KMS-11 (cell line): ENCODE measurements around the gene CKB.
"Not testable (repeated sequence)": the region's sequence is repeated elsewhere in the genome, so short reads cannot be mapped to it uniquely, and the experiment has no call there.

Experiments used
- H2AFZ ChIP-seq: fragments of 200-600 bp; sonication (generic); 2 replicates; pipeline ENCODE4 v1.6.1; 2016; ENCODE audit warnings: antibody characterized with exemption, mixed run types, low read depth
- H3K27ac ChIP-seq: fragments of 200-600 bp; sonication (generic); 2 replicates; pipeline ENCODE4 v1.6.1; 2016; ENCODE audit warnings: mild to moderate bottlenecking, mixed run types
- H3K27me3 ChIP-seq: fragments of 200-600 bp; sonication (generic); 2 replicates; pipeline ENCODE4 v1.6.1; 2017; ENCODE audit warnings: mild to moderate bottlenecking, low read depth, mixed run types, moderate library complexity; ENCODE audit not compliant: insufficient read depth
- H3K36me3 ChIP-seq: fragments of 200-600 bp; sonication (generic); 2 replicates; pipeline ENCODE4 v1.6.1; 2017; ENCODE audit warnings: mild to moderate bottlenecking, mixed run types; ENCODE audit not compliant: insufficient read depth
- H3K4me1 ChIP-seq: fragments of 200-600 bp; sonication (generic); 2 replicates; pipeline ENCODE4 v1.6.1; 2016; ENCODE audit warnings: mild to moderate bottlenecking, low read depth, mixed run types; ENCODE audit not compliant: poor library complexity, severe bottlenecking
- H3K4me2 ChIP-seq: fragments of 200-600 bp; sonication (generic); 2 replicates; pipeline ENCODE4 v1.7.0; 2016; ENCODE audit warnings: mild to moderate bottlenecking, mixed run types
- H3K4me3 ChIP-seq: fragments of 200-600 bp; sonication (generic); IDR thresholded peaks from 2 replicates; pipeline ENCODE4 v1.6.1; 2017; ENCODE audit warnings: low read depth, low read length, mixed read lengths; ENCODE audit not compliant: insufficient read depth
- H3K79me2 ChIP-seq: fragments of 200-600 bp; sonication (generic); 2 replicates; pipeline ENCODE4 v1.6.1; 2016; ENCODE audit warnings: low read depth, mixed run types; ENCODE audit not compliant: insufficient read depth
- H3K9ac ChIP-seq: fragments of 200-600 bp; sonication (generic); 2 replicates; pipeline ENCODE4 v1.6.1; 2016; ENCODE audit warnings: mild to moderate bottlenecking, mixed run types
- H4K20me1 ChIP-seq: fragments of 200-600 bp; sonication (generic); 2 replicates; pipeline ENCODE4 v1.6.1; 2016; ENCODE audit warnings: mild to moderate bottlenecking, mixed run types; ENCODE audit not compliant: insufficient read depth
- CTCF ChIP-seq: fragments of 200-600 bp; sonication (generic); conservative IDR thresholded peaks from 2 replicates; pipeline ENCODE4 v1.6.1; 2017; ENCODE audit warnings: low read depth, mild to moderate bottlenecking, antibody characterized with exemption, low read length, moderate library complexity, mixed read lengths

CKB gene

GRCh38 chr14:103516426-103517173, 6.0 kb downstream of the CKB start:
- H3K27ac ChIP-seq = no peak overlapping the region
- peaks cover 8% of the 10 kb centered on the region for H3K4me1 ChIP-seq
- H3K27me3 ChIP-seq = no peaks in the 10 kb centered on the region

DNA sequence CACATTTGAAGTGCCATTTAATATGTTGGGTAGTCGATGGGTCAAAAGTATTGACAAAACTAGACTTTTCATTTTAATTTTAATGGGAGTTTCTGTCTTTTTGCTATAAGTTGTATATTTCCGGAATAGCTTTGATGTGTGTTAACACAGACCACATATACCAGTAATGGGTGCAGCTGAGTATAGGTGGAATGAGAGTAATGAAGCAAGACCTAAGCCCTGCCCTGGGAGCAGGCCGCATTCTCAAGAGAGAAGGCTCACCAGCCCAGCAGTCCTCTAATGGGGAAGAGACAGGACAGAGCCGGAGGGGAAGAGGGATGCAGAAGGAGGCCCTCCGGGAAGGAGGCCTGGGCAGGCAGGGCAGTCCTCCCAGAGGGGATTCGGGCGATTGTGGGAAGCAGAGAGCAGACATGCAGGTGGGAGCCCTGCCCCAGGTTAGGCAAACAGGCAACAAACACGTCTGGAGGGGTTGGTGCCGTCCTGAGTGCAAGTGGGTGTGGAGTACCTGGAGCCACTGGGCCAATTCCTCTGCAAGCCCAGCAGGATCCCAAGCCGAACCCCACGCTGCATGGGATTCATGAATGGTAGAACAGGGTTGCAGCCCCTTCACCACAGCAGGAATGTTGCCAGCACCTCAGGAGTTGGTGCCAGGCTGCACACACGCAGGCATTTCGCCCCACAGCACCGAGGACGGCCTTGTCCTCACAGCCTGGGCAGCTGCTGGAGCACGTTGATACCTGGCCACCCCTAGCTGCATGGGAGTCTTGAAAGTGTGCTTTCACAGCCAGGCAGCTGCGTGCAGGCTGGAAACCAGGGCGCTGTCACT, 7.8 kb downstream of the CKB start:
- no peak overlapping the region for H3K27ac ChIP-seq
- no peaks in the 10 kb centered on the region for H3K4me1 ChIP-seq
- no peak overlapping the region for H2AFZ ChIP-seq
- no peak overlapping the region for H3K4me2 ChIP-seq
- H3K27me3 ChIP-seq = no peaks in the 10 kb centered on the region
- H3K4me3 ChIP-seq = no peak overlapping the region
- no peaks in the 10 kb centered on the region for H4K20me1 ChIP-seq
- no peaks in the 10 kb centered on the region for H3K79me2 ChIP-seq
- no peak for TF ChIP-seq CTCF
- H3K36me3 ChIP-seq = no peaks in the 10 kb centered on the region
- H3K9ac ChIP-seq = no peak overlapping the region

More at GRCh38 chr14:103516426-103517173, 6.0 kb downstream of the CKB start:
- Histone ChIP-seq H3K9ac (no peak overlapping the region), H2AFZ (no peak overlapping the region), H3K79me2 (no peaks in the 10 kb centered on the region), H3K4me2 (no peak overlapping the region), H3K36me3 (no peaks in the 10 kb centered on the region), H3K4me3 (no peak overlapping the region), H4K20me1 (no peaks in the 10 kb centered on the region)
- no peak for TF ChIP-seq CTCF

DNA sequence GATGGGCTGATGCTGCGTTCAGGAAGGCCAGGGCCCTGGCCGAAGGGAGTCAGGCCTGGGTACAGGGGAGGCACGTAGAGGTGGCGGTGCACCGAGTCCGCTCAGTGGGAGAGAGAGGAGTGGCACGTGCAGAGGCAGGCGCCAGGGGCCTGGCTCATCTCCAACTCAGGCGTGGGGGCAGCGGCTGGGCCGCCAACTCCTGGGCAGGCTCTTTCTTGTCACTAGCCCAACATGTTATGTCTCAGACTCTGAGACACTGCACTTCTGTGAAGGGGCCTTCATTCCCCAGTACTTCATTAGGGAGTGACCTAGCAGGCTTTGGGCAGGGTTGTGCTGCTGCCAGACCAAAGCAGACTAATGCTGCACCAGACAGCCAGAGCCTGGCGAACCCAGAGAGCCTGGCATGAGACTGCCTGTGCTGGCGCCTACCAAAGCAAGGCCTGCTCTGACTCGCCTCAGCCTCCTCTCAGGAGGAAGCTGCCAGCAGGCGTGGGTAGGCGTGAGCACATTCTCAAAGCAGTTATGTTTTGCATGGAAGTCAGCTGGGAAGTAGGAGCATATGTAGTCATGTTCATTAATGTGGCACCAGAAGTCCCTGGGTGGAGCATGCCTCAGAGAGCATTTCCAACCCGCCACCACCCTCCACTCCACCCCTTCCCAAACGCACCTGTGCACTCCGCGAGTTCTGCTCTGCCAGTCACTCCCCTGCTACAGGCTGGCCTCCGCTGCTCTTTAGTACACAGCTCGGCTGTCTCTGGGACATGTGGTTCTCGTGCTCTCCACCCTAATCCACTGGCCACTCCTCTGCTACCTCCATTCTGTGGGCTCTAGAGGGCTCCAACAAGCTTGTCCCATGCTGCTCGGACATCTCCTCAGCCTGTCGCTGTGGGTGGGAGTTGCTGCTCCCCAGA, 9.7 kb downstream of the CKB start:
- no peak for TF ChIP-seq CTCF
- H3K4me2 ChIP-seq = no peak overlapping the region
- no peaks in the 10 kb centered on the region for H3K4me1 ChIP-seq
- no peak overlapping the region for H3K4me3 ChIP-seq
- H3K9ac ChIP-seq = no peak overlapping the region
- H3K27ac ChIP-seq = no peak overlapping the region
- H2AFZ ChIP-seq = no peak overlapping the region
- H3K36me3 ChIP-seq = no peaks in the 10 kb centered on the region
- no peaks in the 10 kb centered on the region for H3K79me2 ChIP-seq
- no peaks in the 10 kb centered on the region for H4K20me1 ChIP-seq
- no peaks in the 10 kb centered on the region for H3K27me3 ChIP-seq

- H3K27ac ChIP-seq, H3K4me3 ChIP-seq, H3K4me1 ChIP-seq, H2AFZ ChIP-seq, H4K20me1 ChIP-seq, H3K9ac ChIP-seq, H3K27me3 ChIP-seq, H3K4me2 ChIP-seq, H3K79me2 ChIP-seq, H3K36me3 ChIP-seq: not testable (repeated sequence)
Measured at GRCh38 chr14:103512180-103512579, 10.4 kb downstream of the CKB start.
